Measurements from ENCODE around the gene UBE2L3.
"Not testable (repeated sequence)": the region's sequence is repeated elsewhere in the genome, so short reads cannot be mapped to it uniquely, and the experiment has no call there.

UBE2L3 gene

DNA sequence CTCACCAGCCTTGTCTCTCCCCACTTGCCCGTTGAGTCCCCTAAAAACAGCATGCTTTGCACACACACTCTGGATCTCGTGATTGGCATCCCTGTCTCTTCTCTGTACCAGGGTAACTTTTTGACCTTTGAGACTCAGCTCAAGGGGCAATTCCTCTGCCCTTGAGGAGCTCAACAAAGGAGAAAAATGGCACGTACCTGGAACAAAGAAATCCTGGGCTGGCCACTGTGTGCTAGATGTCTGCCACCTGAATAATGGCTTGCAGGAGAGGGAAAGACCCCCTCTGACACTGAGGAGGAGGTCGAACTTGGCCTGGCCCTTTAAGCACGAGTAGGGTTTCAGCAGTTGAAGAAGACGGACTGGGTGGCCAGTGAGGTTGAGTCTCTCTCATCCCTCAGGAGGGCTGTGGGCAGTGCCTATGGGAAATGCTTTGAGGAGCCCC is 5.8 kb downstream of the UBE2L3 start:
- FAIRE-seq: no peak

DNA sequence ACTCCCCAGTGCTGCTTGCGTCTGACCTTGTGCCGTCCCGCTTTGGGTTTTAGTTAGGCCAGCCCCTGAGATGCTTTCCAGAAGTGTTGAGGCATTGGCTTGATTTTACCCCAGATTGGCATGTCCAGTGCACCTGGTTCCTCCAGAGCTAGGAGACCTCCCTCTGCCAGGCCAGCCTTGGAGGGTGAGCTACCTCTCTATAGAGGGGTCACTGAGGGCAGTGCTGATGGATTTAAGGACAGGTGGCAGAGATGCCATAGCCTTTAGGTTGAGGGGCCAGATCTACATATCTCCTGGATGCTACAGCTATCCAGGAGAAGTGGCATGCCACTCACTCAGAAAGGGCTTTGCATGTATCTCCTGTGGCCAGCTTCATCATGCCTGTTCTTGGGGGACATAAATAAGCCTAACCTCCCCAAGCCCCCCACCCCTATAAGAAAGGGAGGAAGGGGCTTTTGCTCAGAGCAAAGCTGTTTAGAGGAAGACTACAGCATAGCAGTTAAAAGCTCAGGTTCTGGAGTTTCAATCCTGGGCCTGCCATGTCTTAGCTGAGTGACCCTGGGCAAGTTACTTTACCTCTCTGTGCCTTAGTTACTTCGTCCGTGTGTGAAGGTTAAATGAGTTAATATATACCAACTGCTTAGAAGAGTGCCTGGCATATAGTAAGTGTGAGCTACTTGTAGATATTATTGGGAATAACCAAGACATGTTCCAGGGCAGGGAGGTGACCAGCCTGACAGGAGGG is 6.4 kb downstream of the UBE2L3 start:
- no peak for FAIRE-seq

DNA sequence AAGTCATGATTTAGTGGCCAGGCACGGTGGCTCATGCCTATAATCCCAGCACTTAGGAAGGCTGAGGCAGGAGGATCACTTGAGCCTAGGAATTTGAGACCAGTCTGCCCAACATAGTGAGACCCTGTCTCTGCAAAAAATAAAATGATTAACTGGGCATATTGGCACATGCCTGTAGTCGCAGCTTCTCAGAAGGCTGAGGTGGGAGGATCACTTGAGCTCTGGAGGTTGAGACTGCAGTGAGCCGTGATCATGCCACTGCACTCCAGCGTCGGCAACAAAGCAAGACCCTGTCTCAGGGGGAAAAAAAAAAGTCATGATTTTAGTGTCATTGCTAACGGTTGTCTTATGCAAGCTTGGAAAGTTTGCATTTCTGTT is 11.9 kb downstream of the UBE2L3 start:
- FAIRE-seq: no peak

DNA sequence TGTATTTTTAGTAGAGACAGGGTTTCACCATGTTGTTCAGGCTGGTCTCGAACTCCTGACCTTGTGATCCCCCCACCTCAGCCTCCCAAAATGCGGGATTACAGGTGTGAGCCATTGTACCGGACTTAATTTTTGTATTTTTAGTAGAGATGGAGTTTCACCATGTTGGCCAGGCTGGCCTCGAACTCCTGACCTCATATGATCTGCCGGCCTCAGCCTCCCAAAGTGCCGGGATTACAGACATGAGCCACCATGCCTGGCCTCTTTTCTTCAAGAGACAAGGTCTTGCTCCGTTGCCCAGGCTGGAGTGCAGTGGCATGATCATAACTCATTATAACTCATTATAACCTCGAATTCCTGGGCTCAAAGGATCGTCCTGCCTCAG is 13.1 kb downstream of the UBE2L3 start:
- FAIRE-seq: not testable (repeated sequence)

DNA sequence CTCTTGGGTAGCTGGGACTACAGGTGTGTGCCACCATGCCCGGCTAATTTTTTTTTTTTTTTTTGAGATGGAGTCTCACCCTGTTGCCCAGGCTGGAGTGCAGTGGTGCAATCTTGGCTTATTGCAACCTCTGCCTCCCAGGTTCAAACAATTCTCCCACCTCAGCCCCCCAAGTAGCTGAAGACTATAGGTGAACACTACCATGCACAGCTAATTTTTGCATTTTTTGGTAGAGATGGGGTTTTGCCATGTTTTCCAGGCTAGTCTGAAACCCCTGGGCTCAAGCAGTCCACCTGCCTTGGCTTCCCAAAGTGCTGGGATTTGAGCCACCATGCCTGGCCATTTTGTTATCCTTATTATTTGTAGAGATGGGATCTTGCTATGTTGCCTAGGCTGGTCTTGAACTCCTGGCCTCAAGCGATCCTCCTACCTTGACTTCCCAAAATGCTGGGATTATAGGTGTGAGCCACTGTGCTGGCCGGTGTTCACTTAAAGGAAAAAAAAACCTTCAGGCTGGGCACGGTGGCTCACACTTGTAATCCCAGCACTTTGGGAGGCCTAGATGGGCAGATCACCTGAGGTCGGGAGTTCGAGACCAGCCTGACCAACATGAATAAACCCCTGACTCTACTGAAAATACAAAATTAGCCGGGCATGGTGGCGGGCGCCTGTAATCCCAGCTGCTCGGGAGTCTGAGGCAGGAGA is 13.6 kb downstream of the UBE2L3 start:
- FAIRE-seq: not testable (repeated sequence)

DNA sequence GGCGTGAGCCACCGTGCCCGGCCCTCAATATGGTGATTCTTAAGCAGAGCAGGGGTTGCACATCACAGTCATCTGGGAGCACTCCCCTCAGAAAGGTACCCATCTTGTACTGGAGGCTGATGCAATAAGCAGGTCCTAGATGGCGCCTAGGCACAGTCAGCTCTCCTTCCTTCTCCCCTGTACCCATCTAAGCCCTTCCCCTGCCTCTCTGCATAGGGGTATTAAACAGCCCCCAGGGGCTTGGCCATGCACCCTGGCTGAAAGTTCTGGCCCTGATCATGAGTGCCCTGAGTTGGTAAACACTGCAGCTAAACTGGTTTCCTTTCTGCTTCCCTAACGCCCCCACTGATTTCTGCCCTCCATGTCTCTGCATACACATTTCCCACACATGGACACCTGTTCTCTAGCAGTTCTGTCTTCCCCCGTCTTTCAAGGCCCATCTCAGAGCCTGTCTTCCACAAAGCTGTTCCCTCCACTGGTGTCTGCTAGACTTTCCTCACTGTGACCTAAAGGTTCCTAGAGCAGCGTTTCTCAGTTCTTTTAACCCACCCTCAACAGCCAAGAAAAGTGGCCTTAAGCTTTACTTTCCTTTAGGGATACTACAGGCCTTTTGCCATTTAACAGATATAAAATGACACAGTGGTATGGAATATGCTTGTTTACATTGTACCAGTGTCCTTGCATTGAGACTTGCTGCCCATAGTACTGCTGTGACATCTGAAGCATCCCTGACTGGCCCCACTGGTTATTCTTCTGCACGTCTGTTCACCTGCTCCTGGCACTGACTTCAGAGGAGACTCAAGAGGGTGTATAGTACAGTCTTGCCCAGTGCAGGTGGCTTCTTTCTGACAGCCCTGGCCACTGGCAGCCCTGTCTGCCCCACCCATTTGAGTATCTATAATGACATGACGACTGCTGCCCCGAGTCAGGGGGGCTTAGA is 15.6 kb downstream of the UBE2L3 start:
- no peak for FAIRE-seq

DNA sequence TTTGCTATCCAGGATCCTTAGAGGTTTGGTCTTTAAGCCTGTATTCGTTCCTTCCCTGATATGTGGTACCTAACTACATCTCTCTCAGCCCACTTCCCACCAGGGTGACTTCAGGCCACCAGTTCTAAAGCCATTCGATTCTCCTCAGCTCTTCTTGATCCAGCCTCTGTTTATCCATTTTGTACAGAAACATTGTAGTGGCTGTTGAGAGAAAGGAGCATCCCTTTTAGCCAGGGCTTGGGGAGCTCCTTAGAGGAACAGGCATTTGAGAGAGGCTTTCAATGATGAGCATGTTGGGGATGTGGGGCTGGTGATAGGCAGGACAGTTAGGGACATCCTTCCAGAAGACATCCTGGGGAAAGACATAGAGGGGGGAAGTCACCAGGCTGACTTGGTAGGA is 17.9 kb downstream of the UBE2L3 start:
- FAIRE-seq: no peak

DNA sequence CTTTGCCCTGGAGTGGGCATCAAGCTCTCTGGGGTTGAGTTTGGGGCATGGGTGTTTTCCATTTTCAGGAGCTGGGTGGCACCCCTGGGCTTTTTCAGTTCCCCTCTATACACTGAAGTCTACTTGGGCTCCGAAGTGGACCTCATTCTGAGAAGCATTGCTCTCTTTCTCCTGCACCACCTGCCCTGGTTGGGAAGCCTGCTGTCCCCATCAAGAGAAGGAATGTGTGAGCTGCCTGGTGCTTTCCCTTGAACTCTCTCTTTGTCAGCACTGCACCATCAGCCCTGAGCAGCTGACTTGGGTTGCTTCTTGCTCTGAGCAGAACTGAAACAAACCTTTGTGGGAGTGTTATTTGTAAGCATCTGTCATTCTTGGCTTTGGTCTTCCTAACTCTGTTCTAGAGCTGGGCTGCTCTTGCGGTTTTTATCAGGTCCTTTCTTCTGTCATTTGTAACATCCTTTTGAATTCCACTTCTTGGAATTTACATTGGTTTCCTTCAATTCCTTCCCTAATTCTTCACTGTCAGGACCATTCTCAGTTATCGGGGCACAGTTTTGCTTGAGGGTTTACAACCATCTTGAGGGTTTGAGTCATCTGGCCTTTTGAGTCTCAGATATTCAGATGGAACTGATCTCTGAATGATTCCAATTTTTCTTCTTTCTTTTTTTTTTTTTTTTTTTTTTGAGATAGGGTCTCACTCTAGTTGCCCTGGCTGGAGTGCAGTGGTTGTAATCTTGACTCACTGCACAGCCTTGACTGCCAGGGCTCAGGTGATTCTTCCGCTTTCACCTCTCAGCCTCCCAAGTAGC is 20.5 kb downstream of the UBE2L3 start:
- no peak for FAIRE-seq

DNA sequence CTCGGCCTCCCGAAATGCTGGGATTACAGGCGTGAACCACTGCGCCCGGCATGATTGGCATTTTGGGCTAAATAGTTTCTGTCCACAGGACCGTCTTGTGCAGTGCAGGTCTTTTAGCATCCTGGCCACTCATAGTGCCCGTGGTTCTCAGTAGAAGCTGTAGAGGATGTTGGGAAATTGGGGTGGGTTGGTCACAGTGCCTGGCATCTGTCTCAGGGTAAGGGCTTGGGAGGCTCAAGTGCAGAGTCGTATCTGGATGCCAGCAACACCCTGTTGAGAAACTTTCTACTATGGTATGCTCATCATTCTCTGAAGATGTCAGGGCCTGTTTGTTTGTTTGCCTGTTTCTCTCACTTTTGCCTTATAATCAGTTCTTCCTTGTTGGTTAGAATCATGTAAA is 21.9 kb downstream of the UBE2L3 start:
- FAIRE-seq: no peak

DNA sequence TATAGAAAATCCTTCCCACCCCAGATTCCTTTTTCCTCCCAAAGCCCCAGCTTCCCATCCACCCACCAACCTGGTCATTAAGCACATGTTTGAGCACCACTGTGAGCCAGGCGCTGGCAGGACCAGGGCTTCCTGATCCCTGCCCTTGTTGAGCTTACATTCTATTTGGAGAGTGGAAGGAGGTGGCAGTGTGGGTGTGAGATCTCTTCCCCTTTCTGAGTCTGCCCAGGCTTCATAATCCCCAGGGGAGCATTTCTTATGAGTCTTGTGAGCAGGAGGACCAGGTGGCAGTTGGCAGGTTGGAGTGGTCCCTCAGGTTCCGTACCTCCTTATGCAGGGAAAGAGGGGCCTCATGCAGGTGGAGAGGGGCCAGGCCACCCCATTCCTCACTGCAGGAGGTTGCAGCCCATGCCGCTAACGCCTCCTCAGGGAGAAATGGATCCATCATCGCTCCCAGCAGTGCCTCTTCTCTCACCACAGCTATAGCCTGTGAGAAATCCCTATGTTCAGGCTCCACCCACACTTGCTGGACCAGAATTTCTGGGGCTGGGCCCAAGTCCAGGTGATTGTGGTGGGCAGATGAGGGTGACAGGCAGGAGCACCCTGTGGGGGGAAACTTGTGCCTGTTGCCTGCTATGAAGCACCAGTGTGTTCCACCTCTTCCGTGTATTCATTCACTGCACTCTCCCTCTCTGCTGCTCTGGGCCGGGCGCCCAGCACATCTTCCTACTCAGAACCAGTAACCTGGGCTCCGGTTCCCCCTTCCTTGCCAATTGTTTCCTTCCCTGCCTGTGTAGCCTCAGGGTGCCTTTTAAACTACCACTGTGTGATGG is 23.5 kb downstream of the UBE2L3 start:
- FAIRE-seq: no peak

DNA sequence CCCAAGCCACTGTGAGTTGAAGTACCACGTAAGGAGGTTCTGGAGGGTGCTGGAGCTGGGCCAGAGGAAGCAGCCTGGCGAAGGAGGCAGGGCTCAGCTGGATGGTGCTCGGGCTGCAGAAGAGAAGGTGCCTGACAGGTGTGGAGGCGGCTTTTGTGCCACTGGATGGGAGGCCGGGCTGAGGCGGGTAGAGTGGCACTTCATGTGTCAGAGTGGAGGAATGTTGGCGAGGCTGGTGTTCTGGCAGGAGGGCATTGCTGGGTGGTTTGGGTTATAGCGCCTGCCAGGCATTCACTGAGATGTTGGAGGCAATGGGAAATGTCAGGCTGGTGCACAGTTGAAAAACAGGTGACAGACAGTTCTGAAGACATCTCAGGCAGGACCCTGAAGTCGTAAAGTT is 24.2 kb downstream of the UBE2L3 start:
- FAIRE-seq: no peak

DNA sequence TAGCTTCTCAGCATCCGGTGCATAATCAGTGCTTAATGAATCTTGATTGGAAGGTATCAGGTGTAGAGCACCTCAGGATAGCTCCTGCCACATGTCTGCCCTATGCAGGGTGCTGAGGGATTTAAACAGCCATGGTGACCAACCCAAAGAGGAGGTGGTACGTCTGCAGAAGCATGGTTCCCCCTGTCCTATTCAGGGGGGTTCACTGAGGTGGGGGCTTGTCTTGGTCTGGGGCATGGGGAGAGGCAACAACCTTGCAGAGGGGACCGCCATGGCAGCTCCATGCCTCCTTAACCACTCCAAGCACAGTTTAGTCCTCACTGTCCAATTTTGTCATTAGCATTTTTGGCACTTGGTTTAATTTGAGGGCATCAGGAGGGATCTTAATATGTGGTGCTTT is 24.9 kb downstream of the UBE2L3 start:
- FAIRE-seq: no peak

DNA sequence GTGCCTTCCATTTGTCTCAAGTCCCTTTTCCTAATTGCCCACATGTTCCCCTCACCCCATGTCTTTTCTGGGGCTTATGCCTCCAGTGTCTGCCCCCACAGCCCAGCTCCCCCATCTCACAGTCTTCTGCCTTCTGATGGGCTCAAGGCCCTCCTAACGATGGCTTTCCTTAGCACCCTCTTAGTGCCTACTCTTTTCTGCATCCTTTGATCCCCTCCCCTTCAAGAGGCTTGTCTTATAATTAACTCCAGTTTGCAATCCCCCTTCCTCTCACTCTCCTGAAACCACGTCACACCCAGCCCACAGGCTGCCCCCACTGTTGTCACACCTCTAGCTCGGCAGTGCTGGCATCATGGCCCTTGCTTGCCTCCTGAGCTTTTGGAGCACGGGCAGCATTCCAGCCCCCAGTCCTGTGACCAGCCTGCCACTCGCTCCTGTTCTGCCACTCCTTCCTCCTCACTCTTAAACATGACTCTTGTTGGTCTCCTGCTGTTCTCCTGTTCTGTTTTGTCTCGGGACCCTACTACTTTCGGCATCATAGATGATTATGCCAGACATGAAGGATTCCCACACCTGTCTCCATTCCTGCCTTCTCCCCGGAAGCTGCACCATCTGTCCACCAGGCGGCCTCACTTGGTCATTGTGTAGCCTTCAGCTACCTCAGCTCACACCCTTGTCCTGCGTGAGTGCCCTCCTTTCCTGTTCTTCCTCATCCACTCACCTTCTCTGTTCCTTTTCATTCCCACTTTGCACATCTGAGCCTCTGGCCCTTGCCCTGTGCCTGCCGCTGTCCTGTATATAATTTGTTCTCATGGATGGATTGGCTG is 26.1 kb downstream of the UBE2L3 start:
- no peak for FAIRE-seq

DNA sequence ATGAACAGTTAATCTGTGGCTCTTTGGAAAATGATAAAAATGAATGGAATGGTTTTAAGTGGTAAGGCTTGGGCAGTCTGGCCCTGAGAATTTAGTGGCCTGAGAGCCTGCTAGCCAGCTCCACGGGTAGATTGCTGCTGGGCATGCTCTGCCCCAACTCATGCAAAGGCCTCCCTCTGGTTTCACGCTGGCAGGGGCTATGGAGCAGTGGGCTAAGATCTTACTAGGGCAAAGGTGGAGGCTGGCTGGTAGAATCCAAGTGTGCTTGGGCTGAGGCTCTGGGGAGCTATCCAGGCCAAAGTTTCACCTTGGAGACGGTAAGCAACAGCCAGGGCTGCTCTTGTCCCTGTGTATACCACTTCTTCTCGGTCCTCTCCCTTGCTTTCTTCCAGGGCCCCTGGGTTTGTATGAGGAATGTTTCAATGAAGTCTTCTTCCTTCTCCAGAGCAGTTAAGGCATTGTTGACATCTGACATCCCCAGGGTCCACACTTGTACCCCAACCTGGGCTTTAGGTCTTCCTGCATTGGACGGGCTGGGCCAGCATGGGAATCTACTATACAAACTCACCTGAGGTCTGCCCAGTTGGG is 27.4 kb downstream of the UBE2L3 start:
- FAIRE-seq: no peak

DNA sequence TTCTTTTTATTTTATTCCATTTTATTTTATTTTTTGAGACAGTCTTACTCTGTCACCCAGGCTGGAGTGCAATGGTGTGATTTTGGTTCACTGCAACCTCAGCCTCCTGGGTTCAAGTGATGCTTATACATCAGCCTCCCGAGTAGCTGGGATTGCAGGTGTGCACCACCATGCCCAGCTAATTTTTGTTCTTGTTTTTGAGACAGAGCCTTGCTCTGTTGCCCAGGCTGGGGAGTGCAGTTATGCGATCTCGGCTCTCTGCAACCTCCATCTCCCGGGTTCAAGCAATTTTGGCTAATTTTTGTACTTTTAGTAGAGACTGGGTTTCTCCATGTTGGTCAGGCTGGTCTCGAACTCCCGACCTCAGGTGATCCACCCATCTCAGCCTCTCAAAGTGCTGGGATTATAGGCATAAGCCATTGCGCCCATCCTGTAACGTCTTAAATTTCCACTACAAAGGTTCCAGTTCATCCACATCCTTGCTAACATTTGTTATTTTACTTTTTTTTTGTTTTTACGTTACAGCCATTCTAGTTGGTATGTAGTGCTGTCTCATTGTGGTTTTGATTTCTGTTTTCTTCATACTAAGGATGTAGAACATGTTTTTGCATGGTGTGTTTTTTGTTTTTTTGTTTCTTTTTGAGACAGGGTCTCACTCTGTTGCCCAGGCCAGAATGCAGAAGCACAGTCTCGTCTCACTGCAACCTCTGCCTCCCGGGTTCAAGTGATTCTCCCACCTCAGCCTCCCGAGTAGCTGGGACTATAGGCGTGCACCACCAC is 29.0 kb downstream of the UBE2L3 start:
- not testable (repeated sequence) for FAIRE-seq

DNA sequence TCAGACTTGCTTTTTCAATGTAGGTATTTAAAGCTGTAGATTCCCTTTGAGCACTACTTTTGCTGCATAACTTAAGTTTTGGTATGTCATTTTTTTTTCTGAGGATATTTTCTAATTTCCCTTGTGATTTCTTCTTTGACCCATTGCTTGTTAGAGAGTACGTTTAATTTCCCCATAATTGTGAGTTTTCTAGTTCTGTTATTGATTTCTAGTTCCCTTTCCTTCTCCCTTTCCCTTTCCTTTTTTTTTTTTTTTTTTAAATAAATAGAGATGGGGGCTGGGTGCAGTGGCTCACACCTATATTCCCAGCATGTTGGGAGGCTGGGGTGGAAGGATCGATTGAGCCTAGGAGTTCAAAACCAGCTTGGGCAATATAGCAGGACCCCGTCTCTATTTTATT is 30.8 kb downstream of the UBE2L3 start:
- no peak for FAIRE-seq

DNA sequence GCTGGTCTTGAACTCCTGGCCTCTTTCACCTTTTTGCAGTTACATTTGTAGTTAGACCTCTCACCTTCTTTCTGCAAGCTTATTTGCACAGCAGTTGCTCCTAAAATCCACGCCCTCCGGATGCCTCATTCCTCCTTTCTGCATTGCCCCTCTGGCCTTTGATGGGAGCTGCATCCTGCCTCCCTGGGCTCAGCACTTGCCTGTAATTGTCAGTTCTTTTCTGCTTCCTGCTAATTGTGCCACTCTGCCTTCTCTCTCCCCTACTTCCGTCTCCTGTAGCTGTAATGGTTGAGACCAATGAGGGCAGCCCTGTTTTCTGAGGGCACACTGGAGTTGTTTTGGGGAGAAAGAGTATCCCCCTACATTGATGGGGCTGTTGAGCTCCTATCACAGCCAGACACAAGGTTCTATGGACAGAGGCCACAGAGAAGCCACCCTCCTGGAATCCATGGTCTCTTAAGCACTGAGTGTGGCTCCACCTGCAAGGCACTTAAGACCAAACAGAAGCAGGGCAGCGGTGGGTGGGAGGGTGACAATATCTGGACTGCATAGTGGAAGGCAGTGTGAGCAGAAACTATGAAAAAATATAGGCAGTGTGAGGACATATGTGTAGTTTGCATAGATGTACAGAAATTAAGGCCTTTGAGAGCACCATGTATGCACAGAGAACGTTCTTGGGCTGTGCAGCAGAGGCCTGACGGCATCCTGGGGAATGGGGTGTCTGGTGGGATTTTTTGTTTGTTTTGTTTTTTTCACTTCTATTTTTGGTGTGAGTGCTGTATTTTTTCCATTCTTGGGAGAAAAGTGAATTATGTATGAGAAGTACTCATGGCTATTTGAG is 31.8 kb downstream of the UBE2L3 start:
- FAIRE-seq: no peak

DNA sequence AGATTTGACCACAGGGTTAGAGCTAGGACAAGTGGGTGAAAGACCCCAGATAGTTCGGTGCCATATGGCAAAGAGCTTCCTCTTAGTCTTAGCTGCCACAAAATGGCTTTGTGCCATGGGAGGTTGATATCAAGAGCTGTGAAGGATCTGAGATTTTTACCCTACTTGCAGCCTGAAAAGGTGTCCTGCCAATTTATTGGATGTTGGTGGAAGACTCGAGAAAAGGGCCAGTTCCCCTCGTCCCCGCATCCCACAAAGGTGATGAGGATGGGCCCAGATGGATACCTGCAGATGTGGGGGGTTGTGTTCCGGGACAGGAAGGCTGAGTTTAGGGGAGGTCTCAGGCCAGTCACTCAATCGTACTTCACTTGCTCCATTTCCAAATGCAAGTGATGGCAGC is 35.1 kb downstream of the UBE2L3 start:
- FAIRE-seq: no peak

DNA sequence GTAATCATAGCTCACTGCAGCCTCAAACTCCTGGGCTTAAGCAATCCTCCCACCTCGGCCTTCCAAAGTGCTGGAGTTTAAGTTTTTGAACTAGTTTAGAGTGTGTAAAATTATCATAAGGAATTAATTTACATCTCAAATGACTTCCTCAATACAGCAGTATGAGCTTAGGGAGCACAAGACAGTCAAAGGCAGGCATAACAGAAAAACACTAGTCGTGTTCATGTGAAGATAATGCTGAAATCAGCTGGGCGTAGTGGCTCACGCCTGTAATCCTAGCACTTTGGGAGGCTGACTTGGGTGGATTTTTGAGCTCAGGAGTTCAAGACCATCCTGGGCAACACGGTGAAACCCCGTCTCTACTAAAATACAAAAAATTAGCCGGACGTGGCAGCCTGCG is 36.5 kb downstream of the UBE2L3 start:
- FAIRE-seq: no peak
